Measurements from ENCODE around the gene POTEJ.
"Not testable (repeated sequence)": the region's sequence is repeated elsewhere in the genome, so short reads cannot be mapped to it uniquely, and the experiment has no call there.

Gene POTEJ

DNA sequence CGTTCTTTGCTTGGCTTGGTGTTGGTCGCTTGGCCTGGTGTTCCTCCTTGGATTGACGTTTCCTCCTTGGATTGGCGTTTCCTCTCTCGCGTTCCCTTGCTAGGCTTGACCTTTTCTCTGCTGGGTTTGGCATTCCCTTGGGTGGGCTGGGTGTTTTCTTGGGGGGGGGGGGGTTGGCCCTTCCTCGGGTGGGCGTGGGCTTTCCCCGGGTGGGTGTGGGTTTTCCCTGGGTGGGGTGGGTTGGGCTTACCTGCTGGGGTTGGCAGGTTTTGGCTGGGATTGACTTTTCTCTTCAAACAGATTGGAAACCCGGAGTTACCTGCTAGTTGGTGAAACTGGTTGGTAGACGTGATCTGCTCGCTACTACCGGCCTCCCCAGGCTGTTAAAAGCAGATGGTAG, at the start of gene POTEJ:
Gene POTEJ, plus strand, starts transcription at position 301 of the 400 bp plus-strand sequence. Its CDS starts 93 bp downstream, at position 394.
- not testable (repeated sequence) for DNase-seq

DNA sequence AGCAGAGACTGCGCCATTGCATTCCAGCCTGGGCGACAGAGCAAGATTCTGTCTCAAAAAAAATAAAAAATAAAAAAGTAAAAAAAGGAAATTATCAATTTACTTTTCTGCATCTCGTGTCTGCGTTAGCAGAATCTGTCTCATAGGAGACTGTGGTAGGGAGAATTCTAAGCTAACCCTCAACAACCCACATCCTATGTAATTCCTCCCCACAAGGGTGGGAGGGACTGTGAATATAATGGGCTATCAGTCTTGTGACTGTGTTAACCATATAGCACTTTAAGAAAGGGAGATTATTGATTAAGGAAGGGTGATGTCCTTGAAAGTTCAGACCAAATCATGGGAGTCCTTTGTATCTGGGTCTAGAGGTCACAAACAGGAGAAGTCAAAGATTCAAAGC, 45.1 kb upstream of the POTEJ start:
- not testable (repeated sequence) for DNase-seq

DNA sequence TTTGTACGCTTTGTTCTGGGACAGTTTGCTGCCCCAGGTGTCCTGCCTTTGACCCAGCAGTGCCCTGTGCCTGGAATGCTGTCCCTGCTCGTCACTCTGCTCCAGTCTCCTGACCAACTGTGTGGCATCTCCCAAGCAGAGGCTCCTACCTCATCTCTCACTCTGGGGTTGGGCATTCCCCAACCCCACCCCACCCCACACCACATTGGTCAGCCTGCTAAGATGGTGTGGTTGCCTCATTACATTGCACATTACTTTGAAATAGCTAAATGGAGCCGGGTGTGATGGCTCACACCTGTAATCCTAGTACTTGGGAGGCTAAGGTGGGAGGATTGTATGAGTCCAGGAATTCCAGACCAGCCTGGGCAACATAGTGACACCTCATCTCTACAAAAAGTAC, 39.3 kb upstream of the POTEJ start:
- DNase-seq = not testable (repeated sequence)

DNA sequence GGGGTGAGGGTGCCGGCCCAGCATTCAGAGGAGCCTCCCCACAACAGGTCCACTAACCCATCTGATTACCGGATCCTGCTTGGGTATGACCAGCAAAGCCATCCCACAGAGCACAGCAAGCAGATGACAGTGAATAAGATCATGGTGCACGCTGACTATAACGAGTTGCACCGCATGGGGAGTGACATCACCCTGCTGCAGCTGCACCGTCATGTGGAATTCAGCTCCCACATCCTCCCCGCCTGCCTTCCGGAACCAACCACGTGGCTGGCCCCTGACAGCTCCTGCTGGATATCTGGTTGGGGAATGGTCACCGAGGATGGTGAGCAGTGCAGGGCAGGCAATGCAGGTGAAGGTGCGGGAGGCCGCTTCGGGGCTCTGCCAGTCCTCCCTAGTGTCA, 37.0 kb upstream of the POTEJ start:
- DNase-seq = not testable (repeated sequence)

DNA sequence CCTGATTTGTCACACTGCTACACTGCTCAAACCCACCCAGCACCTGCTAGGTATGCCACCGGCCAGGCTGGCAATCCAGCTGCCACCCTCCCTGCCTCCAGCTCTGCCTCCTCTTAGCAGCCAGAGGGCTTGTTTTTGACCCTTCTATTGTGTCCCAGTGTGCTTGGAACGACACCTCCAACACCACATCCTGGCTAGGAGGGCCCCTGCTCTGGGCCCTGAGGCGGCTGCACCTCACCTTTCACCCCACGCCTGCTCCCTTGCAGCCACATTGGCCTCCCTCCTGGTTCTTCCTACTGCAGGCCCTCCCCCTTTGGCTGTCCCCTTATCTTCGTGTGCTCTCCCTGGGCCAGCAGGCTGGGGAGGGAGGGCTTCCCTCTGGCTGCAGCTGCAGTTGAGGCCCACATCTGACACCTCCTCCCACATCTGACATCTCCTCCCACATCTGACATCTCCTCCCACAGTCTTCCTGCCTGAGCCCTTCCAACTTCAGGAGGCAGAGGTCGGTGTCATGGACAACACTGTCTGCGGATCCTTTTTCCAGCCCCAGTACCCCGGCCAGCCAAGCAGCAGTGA, 34.9 kb upstream of the POTEJ start:
- DNase-seq = not testable (repeated sequence)

DNA sequence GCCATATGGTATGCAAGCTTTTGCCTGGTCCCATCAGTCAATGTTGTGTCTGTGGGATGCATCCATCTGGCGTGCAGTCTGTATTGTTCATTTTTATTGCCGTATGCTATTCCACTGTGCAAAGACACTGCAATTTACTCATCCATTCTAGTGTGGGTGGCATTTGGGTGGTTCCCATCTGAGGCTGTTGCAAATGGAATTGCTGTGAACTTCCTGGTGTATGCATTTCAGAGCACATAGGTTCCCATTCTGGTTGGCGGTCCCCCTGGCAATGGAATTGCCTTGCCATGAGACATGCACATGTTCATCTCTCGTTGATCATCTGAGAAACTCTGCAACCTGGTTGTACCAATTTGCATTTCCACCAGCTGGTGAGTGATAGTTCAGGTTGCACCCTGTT, 33.7 kb upstream of the POTEJ start:
- not testable (repeated sequence) for DNase-seq

DNA sequence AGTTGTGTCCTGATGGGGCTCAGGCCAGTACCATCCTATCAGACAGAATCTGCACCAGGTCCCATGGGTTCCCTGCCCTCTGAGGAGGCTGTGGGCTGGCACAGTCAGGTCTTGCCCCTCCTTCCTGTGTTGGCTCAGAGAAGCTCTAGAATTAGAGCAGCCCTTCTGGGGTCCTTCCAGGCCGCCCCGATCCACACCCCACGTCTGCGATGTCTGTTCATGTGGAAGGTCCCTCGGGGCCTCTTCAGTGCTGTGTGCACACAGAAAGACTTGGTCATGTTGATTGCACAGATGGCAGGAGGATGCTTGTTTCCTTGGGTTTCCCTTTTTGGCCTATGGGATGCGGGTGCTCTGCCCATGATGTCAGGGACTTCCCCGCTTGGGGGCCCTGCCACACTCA, 32.1 kb upstream of the POTEJ start:
- not testable (repeated sequence) for DNase-seq

DNA sequence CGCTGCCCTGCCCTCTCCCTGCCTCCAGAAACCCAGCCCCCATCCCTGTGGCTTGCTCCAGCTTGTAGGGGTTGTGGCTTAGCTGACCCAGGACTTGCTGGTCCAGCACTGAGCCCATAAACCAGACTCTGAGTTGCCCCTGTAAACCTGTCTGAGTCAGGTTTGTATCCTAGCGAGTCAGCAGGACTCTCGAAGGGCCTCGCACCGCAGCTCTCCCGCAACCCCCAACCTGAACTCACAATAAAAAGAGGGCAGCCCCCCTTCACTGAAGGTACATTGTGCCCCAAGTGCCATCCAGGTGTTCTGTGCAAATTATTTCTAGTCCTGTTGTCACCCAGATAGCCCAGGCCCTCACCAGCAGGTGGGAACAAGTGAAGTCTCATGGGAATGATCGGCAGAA, 29.7 kb upstream of the POTEJ start:
- not testable (repeated sequence) for DNase-seq

DNA sequence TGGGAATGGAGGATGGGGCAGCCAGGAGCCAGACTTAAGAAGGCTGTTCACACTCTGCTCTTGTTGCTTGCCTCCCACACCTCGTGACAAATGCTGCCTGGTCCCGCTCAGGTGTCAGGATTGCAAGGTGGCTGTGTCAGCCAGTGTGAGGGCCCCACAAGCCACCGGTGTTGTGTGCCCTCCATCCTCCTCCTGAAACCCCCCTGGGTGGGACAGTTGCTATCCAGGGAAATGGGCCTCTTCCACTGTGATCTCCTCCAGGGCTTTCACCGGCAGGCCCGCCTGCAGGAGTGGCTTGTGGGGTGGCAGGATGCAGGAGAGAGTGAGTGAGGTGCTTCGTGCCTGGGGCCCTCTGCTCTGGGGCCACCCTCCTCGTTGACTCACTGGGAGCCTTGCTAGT, 28.3 kb upstream of the POTEJ start:
- not testable (repeated sequence) for DNase-seq

DNA sequence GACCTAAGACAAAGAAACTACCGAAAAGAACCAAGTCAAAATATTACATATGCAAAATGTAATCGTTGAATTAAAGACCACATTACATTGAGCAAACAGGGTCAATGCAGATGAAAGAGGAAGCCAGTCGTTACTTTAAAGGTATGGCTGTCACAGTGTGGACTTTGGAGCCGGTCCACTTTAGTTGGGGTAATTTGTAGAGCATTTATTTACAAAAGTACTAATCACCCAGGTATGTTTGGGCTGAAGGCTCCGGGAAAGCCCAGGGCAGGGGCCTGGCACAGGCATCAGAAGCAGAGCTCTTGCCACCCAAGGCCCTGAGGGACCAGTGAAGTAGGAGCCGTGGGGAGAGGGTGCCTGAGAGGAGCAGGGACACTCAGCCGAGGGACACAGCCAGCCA, 27.7 kb upstream of the POTEJ start:
- DNase-seq = not testable (repeated sequence)

DNA sequence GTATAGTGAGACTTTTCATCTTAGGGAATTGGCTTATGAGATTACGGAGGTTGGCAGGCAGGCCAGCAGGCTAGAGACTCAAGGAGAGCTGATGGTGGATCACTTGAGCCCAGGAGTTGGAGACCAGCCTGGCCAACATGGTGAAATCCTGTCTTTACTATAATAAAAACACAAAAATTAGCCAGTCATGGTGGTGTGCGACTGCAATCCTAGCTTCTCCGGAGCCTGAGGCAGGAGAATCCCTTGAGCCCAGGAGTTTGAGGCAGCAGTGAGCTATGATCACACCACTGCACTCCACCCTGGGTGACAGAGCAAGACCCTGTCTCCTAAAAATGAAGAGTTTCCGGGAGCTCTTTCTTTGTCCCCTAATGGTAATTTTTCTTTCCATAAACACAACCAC, 26.5 kb upstream of the POTEJ start:
- not testable (repeated sequence) for DNase-seq

DNA sequence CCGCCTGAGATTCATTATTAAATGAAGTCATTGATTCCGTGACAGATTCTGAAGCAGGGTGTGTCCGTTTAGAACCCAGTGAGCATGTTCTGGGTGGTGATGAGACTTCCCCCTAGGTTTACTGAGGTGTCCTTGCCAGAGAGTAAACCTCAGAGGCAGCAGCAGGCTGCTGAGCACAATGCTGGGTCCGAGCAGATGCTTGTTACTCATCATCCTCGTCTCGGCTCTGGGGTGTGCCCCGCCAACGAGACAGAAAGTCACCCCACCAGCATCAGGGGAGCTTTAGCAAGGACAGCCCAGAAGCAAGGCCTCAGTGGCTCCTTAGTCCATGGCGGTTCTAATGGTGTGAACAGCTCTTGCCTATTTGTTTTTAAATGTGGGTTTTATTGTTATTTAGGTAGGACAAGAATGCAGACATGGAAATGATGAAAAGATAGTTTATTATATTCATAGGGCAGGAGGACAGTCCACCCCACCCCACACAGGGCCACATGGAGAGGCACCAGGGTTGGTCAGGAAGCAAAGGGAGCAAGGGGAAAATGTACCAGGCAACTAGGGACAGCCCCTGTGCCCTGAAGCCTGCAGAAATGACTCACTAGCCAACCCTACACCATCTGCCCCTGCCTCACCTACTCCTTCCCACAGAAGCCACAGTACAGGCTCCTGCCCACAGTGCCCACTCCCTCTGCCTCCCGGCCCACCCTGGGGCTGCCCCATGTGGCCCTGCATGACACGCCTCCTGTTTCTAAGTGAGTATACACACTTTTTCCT, 22.4 kb upstream of the POTEJ start:
- DNase-seq = not testable (repeated sequence)

DNA sequence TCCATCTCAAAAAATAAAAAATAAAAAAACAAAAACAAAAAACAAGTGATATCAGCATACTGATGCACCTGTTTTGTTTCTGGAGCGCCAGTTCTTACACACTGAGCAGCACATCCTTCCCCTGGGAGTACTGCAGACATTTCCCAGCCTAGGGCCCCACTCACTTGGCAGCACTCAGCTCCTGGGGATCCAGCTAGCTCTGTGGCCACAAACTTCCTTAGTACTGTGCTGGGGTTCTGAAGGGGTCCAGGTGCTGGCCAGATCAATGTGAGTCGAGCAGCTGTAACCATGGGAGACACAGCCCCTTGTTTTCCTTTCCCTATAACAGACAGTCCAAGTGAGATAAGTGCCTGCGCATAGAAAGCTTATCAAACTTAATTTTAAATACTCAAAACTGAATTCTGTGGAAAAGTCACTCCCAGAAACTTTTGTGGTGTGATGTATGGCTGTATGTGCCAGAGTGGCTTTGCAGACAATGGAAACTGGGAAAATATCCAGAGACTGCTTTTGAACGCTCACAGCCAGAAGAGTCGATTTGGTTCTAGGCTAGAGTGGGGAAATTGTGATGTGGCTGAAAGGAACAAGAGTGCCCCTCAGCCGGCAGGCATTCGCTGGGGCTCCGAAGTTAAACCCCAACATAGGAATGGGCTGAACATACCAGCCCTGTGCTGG, 20.9 kb upstream of the POTEJ start:
- not testable (repeated sequence) for DNase-seq

DNA sequence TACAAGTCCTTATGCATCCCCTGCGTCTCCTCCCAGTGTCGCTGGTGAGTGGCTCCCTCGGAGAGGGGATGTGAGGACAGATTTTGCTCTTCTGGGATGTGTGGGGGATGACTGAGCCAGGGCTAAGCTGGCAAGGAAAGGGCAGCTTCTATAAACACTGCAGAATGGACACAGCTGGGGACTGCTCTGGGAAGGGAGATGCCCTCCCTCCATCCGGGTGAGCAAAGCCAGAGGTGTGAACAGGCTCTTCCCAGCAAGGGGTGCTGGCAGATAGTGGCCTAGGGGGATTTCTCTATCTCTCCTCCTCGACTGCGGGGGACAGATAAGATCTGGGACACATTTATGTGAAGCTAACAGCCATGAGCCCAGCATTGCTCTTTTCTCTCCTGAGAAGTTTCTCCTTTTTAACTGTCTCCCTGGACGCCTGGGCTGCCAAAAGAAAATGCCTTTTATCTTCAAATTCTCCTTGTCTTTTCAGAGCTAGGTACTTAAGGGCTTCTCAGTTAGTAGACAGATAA, 20.3 kb upstream of the POTEJ start:
- DNase-seq = not testable (repeated sequence)

DNA sequence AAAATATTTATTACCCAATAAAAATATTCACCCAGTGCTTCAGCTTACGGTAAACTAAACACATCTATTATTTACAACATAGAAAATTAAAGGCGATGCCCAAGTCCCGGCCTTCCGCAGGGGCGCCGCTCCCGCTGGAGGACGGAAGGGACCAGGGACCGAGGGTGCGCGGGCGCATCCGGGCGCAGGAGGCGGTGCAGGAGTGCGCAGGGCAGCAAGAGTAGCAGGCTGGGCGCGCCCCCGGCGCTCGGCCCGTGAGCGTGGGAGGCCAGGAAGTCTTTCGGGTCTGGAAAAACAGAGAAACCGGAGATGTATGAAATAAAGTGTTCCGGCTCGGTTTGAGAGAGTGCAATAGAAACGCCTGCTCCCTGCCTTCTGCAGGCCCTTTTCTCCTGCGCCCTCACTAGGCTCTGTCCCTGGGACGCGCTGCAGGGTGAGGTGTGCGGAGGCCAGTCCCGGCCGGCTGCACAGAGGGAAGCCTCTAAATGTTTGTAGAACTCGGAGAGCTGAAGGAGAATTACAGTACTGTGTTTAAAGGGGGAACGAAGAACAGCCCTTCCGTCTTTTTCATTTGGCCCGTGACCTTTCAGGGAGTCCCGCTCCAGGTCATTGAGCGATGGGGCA, 18.3 kb upstream of the POTEJ start:
- DNase-seq = not testable (repeated sequence)

DNA sequence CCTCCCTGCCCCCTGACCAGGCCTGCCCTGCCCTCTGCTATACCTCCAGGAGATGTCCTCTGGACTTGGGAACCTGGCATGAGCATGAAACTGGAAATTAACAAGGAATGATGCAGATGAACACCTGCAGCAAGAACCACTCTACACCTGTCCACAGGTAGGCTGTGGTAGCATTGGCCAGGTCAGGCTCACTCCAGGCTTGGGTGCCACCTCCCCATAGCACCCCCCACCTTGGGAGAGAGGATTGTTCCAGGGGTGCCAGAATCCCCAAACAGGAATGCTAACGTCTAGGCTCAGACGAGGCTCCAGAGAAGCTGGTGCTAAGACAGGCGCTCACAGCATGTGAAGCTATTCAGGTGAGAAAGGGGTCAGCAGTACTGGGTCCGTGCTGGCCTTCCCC, 17.2 kb upstream of the POTEJ start:
- not testable (repeated sequence) for DNase-seq

DNA sequence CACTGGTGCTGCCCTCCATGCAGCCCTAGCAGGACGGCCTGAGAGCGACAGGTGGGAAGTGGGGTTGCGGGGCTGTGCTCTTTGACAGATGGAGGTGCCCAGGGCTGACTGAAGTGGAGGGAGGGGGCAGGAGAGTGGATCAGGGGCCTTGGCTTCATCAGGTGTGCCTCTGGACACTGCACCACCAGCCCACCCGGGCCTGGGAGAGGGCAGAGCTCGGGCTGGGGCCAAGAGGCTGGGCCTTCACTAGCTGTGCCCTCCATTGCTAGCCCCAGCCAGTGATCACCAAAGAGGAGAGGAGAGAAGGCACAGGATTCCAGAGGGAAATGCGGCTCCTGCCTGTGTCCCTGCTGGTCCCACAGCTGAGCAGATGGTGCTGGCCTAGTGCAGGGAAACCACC, 14.5 kb upstream of the POTEJ start:
- DNase-seq = not testable (repeated sequence)

DNA sequence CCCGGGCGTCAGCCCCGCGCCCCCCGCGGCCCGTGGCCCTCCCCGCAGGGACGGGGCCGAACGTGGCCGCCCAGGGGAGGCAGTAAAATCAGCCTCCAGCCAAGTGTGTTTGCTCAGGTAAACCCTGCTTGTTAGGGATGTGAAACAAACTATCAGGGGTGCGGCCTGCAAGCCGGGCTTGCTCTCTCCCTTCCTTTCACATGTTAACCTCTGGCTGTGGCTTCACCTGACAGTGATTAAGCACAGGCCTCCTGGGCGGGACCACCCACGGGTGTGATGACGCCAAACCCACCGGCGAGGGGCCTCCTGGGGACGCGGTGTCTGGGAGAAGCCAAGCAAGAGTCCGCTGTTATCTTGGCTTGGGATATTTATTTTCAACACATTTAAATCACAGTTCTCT, 13.2 kb upstream of the POTEJ start:
- DNase-seq = not testable (repeated sequence)

DNA sequence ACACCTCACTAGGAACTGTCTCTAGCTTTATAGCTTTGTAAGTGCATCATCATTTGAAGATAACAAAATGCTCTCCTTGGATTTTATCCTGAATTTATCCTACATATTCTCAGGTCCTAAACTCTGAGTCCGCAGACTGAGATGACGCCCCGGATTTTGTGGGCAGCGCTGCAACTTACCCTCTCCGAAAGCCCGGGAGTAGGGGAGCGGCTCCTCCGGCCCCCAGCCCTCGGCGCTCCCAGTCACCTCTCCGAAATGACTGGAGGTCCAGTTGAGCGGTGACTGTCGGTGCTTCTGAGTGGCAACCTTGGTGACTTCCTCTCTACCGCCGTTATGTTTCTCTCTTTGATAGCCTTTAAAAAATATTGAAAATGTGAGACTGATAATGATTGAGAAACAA, 12.8 kb upstream of the POTEJ start:
- DNase-seq = not testable (repeated sequence)

DNA sequence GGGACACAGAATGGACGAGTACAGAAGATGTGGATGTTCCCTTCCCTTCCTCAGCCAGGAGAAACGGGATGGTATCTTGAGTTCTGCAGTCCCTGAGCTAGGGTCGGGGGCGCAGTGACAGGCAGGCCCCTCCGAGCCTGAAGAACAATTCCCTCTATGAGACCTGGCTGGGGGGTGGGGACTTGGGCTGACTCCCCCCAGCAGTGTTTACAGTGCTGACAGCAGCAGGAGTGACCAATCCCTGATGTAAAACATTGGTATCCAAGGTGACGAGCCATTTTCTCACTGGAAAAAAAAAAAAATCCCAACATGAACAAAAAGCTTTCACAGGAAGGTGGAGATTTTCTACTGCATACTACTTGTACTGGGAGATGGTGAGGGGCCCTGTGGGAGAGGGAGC, 11.8 kb upstream of the POTEJ start, which contains the start of gene CFC1:
Gene CFC1, minus strand, starts transcription at position 183 of the 400 bp plus-strand sequence. CDS start 288 bp downstream, outside the sequence.
- not testable (repeated sequence) for DNase-seq

DNA sequence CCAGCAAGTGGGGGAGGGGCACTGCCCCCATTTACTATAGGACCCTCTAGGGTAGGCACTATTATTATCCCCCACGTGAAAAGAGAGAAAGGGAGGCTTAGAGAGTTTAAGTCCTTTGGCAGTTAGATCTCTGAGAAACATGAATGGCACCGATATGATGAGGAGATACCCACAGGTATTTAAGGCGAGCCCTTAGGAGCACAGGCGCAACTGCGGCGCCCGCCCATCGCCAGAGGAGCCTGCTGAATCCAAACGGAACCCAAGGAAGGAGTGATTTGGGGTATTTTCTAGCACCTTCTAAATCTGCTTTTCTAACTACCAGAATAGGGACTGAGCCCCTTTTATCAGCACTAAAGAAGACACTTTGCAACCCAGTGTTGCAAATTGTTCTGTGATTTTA, 11.3 kb upstream of the POTEJ start:
- not testable (repeated sequence) for DNase-seq

DNA sequence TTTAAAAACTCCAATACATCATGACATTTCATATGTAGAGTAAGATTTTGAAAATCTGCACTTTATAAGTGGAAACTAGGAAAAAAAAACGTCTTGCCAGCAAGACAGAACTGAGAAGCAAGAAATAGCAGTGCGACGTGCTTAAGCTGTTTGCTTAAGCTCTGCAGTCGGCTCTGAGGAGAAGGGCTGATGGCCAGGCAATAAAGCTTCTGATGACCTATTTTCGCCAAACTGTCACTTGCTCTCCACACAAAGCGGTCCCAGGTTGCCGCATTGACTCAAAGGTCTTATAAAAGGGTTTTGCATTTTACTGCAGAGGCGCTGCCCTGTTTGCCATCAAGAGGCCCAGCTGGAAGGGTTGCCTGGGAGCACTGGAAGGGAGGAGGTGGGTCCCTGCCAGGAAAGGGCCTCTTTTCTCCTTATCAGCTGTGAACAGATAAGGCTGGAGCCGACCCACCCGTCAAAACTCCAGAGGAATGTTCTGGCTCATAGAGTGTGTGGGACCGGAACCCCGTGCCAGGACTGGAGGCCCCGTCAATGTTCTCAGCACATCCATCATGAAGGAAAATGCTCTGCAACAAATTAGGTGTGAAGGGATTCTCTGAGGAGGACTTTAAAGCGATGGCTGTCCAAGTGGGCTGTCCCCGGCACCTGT, 9.5 kb upstream of the POTEJ start:
- not testable (repeated sequence) for DNase-seq

Measured in NCI-H1436 (cell line).